Right lobe of liver (tissue), 6 donors: ENCODE data around the gene LILRB5. TPM values are rescaled to one million over a fixed set of nuclear protein-coding genes. Genes with fewer than 3 reads are reported as not detected.
A peak's percentile ranks its signal among the peaks of the same experiment; 100 is the strongest.
"Not testable (repeated sequence)": the region's sequence is repeated elsewhere in the genome, so short reads cannot be mapped to it uniquely, and the experiment has no call there.

Source experiments
- ATAC-seq, 4 donors: fragments of 200-7000 bp; cut with Tn5 transposase; one replicate each; pipeline ENCODE4 v1.9.1; 2020; ENCODE audit warnings: mild to moderate bottlenecking in 4 of 4, moderate library complexity in 4 of 4
- DNase-seq, 3 donors: peaks; one replicate each; pipeline ENCODE4 v3.0.0-alpha.2; 2020
- H3K27ac ChIP-seq, 3 donors: fragments of 200-600 bp; one replicate each; pipeline ENCODE4 v1.8.0; 2022
- H3K27me3 ChIP-seq, 2 donors: fragments of 200-600 bp; one replicate each; pipeline ENCODE4 v1.8.0; 2022
- H3K36me3 ChIP-seq, 4 donors: fragments of 200-600 bp; sonication (generic) in 1 of 4; one replicate each; pipeline versions ENCODE4 v1.5.1 to v1.8.0; 2017 to 2022; ENCODE audit warnings: control low read depth in 1 of 4
- H3K4me1 ChIP-seq, 4 donors: fragments of 200-600 bp; sonication (generic) in 1 of 4; one replicate each; pipeline versions ENCODE4 v1.5.1 to v1.8.0; 2017 to 2022; ENCODE audit warnings: control low read depth in 1 of 4
- H3K4me3 ChIP-seq, 3 donors: fragments of 200-600 bp; one replicate each; pipeline ENCODE4 v1.8.0; 2022
- H3K9me3 ChIP-seq, 4 donors: fragments of 200-600 bp; sonication (generic) in 1 of 4; one replicate each; pipeline versions ENCODE4 v1.5.1 to v1.8.0; 2017 to 2022; ENCODE audit warnings: control low read depth in 1 of 4
- CTCF ChIP-seq, 4 donors: fragments of 200-600 bp in 3 of 4; fragments of 450-650 bp in 1 of 4; IDR thresholded peaks; one replicate each; pipeline versions ENCODE4 v1.5.1 to v1.8.0; 2016 to 2022; ENCODE audit warnings: antibody characterized with exemption in 4 of 4, mild to moderate bottlenecking in 2 of 4
- POLR2A ChIP-seq: fragments of 450-650 bp; IDR thresholded peaks from one replicate; pipeline ENCODE4 v1.6.1; 2017; ENCODE audit warnings: antibody characterized with exemption, mild to moderate bottlenecking
- WGBS: methylation state at CpG from one replicate; pipeline ENCODE4 v1.1.6; 2018; ENCODE audit warnings: low coverage, low lambda C conversion rate; ENCODE audit not compliant: insufficient coverage; ENCODE audit errors: missing lambda C conversion rate; 5-methylcytosine and 5-hydroxymethylcytosine counted together
- intact Hi-C, 2 donors: fragments of 100-400 bp; cut with DNase I; formaldehyde crosslinking; loops; one replicate each; pipeline versions ENCODE4 v1.11.2 to v1.14.1; 2022
- total RNA-seq, 6 experiments: library from RNA; depleted of rRNA in 2 of 6; stranded (reverse); fragments of >200 nt in 2 of 6; fragmentation: NEBNext Ultra II Directional in 3 of 6; extraction: Animal tissue kit (Norgen Biotek cat#: 25700) in 3 of 6; gene quantifications; one replicate each; pipeline versions ENCODE4 v1.1.0 to v1.2.4, GENCODE V29; 2016 to 2023
- donor health status: DM: no; HTN: yes; CAD: no.
- donor health status: DM: no; HTN: no; CAD: no.
- donor health status: DM: no; HTN: no; CAD: no.
- donor health status: DM: no; HTN: yes; CAD: no.
- donor health status: DM: no; HTN: yes; CAD: no.

Gene LILRB5
- total RNA-seq, 6 experiments from 2014 or later: 2.7 to 19.7 (median 8.4) TPM

- Histone ChIP-seq H3K4me3 (no peak overlapping the region), H3K27me3 (no peaks in the 10 kb centered on the region), H3K9me3 (no peaks in the 10 kb centered on the region), H3K27ac (no peak overlapping the region), H3K4me1 (no peaks in the 10 kb centered on the region), H3K36me3 (no peaks in the 10 kb centered on the region)
- WGBS: 26% methylated on average over 4 of the region's 9 CpGs
- TF ChIP-seq POLR2A (no peak), CTCF (IDR thresholded peaks at IDR 0.05) (no peak)
- intact Hi-C loops: no loop called here
- ATAC-seq (peak in 3 of 4 donors; percentile 16 to 21 (median 19)), DNase-seq (no peak)
These were observed 25.8 kb upstream of the LILRB5 start for GRCh38 chr19:54282686-54283470.

DNA sequence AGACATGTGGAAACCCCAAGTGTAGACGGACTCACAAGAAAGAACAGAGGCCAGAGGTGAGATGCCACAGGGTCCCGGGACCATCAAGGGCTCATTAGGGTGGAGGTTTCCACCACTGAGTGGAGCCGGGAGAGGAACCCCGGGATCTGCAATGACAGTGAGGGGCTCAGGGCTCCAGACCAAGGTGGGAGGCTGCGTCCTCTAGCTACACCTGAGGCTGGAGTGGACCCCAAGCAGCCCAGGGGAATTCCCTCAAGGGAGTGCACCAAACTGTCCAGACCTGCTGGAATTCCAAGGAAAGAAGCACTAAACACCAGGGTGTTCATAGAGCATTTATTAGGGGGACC lies 24.6 kb upstream of the LILRB5 start:
- H3K36me3 ChIP-seq, ATAC-seq, H3K4me1 ChIP-seq, intact Hi-C loops, H3K27me3 ChIP-seq, DNase-seq, H3K4me3 ChIP-seq, H3K9me3 ChIP-seq, H3K27ac ChIP-seq: not testable (repeated sequence)
- 55% methylated on average over 5 of the region's 5 CpGs for WGBS

DNA sequence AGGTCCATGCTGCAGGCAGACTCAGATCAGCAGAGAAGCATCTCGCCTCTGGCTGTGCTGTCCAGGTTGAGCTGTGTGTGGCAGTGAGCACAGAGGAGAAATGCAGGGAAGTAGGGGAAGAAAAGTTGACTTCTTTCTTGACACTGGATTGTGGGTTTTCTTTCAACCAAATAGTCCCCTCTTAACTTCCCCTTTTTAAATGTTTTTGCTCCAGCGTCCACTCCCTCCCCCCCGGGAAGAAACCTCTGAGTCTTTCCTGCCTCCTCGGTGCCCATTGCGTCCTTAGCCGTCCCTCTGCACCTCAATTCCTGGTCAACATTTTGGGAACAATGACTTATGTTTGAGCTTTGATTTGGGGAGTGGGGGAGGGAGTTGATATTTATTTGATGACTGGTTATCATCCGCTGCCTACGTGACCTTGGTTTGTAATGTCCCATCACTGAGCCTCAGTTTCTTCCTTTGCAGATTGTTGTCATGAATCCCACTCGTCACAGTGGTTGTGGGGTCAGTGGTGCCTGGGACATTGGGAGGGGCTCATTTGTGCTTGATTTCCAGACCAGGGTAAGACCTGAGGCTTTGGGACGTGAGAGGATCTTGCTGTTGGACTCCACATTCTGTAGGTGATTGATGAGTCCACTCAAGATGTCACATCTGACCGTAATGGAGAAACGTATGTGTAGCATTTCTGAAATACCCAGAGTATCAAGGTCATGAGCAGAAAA lies 24.1 kb upstream of the LILRB5 start, which contains the start of gene LILRB2:
TSS of gene LILRB2 (minus strand) at position 104 of the 722 bp plus-strand sequence. CDS start 614 bp downstream, outside the sequence.
- DNase-seq (no peak), ATAC-seq (peak in 3 of 4 donors; percentile 29 to 57 (median 53))
- peak within 1 kb of the TSS in 2 of 3 donors; percentile 11 to 21 for H3K4me3 ChIP-seq
- TF ChIP-seq POLR2A: no peak
- no peak for TF ChIP-seq CTCF (IDR thresholded peaks at IDR 0.05)
- peak within 1 kb of the TSS in 2 of 3 donors; percentile 28 to 47 for H3K27ac ChIP-seq
- no peaks in the 10 kb centered on the region for H3K9me3 ChIP-seq
- intact Hi-C loops: no loop called here
- no peaks in the 10 kb centered on the region for H3K4me1 ChIP-seq
- WGBS: 40% methylated on average over 12 of the region's 12 CpGs
- no peaks in the 10 kb centered on the region for H3K27me3 ChIP-seq
- no peaks in the 10 kb centered on the region for H3K36me3 ChIP-seq

DNA sequence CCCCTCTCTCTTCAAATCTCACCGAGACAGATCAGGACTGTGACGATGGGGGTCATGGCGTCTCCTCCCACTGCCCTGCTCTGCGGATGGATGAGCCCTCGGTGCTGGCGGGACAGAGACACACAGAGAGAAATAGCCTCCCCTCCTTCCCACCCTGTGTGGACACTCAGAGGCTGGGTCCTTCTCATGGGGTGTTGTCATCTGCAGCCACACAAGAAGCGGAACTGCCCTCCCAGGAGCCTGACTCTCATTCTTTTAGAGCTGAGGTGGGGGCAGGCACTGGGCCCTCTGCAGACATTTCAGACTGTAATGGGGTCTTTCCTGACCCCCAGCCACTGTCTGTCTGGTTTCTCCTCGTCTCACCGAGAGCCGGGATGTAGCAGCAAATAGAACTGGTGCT lies 23.4 kb upstream of the LILRB5 start:
- peak; percentile 52 to 71 (median 59) for ATAC-seq
- H3K4me1 ChIP-seq, intact Hi-C loops, H3K27me3 ChIP-seq, DNase-seq, H3K36me3 ChIP-seq, H3K9me3 ChIP-seq: not testable (repeated sequence)
- WGBS: 31% methylated on average over 9 of the region's 10 CpGs
- Histone ChIP-seq H3K4me3 (peak overlapping the region in 2 of 3 donors; percentile 11 to 21), H3K27ac (peak overlapping the region in 2 of 3 donors; percentile 28 to 47)

- intact Hi-C loops, DNase-seq, H3K27me3 ChIP-seq, H3K9me3 ChIP-seq, H3K4me1 ChIP-seq, H3K36me3 ChIP-seq, ATAC-seq: not testable (repeated sequence)
- 14% methylated on average over 4 of the region's 4 CpGs for WGBS
- Histone ChIP-seq H3K27ac (peak overlapping the region in 2 of 3 donors; percentile 28 to 47), H3K4me3 (peak overlapping the region in 1 of 3 donors; percentile 11)
These were observed 23.0 kb upstream of the LILRB5 start for GRCh38 chr19:54280025-54280424.
